Mononuclear cell (primary cell): Measurements from ENCODE around the gene NEDD4L. TPM values are rescaled to one million over a fixed set of nuclear protein-coding genes. Genes with fewer than 3 reads are reported as not detected.

Source experiments
- H3K27me3 ChIP-seq: 2 replicates; pipeline ENCODE4 v1.6.0; 2011; ENCODE audit warnings: low read length, control low read depth; ENCODE audit not compliant: insufficient read depth
- H3K4me1 ChIP-seq: 2 replicates; pipeline ENCODE4 v1.5.1; 2011; ENCODE audit warnings: mild to moderate bottlenecking, low read length, control low read depth; ENCODE audit not compliant: insufficient read depth
- H3K4me3 ChIP-seq: 2 replicates; pipeline ENCODE4 v1.5.1; 2011; ENCODE audit warnings: mild to moderate bottlenecking, low read length, moderate library complexity
- H3K9me3 ChIP-seq: 2 replicates; pipeline ENCODE4 v1.5.1; 2011; ENCODE audit warnings: low read depth, mild to moderate bottlenecking, control low read depth, low read length
- total RNA-seq: library from RNA; depleted of rRNA; stranded (reverse); fragments of >200 nt; gene quantifications from one replicate; pipeline ENCODE4 v1.2.3, GENCODE V29; 2012

The NEDD4L gene
- total RNA-seq, 1 donor, result 8.7 TPM

DNA sequence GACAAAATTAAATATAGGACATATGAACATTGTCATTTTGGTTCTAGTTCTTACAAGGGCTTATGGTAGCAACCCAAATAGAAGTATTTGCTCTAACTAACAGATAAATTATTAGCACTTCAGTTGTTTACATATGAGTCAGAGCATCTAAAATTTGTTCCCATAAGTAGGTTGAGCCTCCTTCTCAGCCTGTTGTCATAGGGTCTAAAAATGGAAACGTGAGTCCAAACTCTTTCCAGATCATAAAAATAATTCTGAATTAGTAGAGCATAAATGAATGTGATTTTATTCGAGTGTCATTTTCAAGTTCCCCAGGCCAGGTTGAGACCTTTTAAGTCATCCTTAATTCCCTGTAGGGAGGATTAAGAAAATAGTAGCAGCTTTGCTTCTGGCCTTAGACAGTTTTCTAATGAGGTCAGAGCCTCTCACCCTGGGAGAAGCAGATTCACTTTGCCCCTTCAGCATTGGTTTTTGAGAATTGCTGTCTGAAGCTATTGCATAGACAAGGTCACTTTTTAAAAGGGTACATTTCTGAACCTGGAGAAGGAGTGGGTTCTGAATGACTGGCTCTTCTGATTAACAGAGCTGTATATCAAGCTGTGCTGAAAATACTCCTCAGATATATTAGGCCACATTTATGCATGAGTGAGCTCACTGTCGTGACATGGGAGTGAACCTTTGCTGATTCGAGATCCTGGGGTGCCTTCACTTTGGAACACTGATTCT is 164.3 kb downstream of the NEDD4L start:
- Histone ChIP-seq H3K4me3 (no peak overlapping the region), H3K4me1 (peaks cover 3% of the 10 kb centered on the region), H3K9me3 (no peaks in the 10 kb centered on the region), H3K27me3 (peaks cover 14% of the 10 kb centered on the region)

- Histone ChIP-seq H3K27me3 (peaks cover 14% of the 10 kb centered on the region), H3K4me3 (no peak overlapping the region), H3K4me1 (peaks cover 12% of the 10 kb centered on the region), H3K9me3 (no peaks in the 10 kb centered on the region)
These were observed 165.3 kb downstream of the NEDD4L start for GRCh38 chr18:58209326-58209725.

GRCh38 chr18:58211510-58211909 is 167.5 kb downstream of the NEDD4L start:
- Histone ChIP-seq H3K27me3 (peaks cover 28% of the 10 kb centered on the region), H3K4me1 (peaks cover 16% of the 10 kb centered on the region), H3K9me3 (no peaks in the 10 kb centered on the region), H3K4me3 (no peak overlapping the region)

DNA sequence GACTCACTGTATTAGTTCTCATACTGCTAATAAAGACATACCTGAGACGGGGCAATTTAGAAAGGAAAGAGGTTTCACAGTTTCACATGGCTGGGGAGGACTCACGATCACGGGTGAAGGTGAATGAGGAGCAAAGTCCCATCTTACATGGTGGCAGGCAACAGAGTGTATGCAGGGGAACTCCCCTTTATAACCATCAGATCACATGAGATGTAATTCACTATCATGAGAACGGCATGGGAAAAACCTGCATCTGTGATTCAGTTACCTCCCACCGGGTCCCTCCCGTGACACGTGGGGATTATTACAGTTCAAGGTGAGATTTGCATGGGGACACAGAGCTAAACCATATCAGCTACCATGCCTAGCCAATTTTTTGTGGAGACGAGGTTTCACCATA is 168.2 kb downstream of the NEDD4L start:
- peaks cover 16% of the 10 kb centered on the region for H3K4me1 ChIP-seq
- H3K27me3 ChIP-seq, result peaks cover 33% of the 10 kb centered on the region
- no peak overlapping the region for H3K4me3 ChIP-seq
- no peaks in the 10 kb centered on the region for H3K9me3 ChIP-seq

DNA sequence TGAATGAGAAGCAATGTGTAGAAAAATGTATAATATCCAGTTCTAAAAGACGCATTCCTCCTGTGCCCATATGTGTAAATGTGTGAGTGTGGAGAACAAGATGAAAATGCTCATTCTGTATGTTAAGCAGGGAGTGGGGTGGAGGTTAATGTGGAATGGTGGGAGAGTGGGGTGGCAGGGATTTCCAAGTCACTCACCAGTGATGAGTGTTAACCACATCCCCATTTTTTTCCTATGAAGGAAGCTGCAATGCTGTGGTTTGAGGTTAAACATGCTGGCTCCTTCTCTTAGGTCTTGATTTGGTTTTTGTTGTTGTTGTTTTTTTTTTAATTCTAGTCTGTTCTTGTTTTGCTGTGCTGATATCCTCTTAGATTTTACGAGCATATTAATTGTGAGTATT is 169.4 kb downstream of the NEDD4L start:
- Histone ChIP-seq H3K4me3 (no peak overlapping the region), H3K4me1 (peaks cover 21% of the 10 kb centered on the region), H3K9me3 (no peaks in the 10 kb centered on the region), H3K27me3 (peaks cover 40% of the 10 kb centered on the region)

- Histone ChIP-seq H3K9me3 (no peaks in the 10 kb centered on the region), H3K4me3 (no peak overlapping the region), H3K27me3 (peaks cover 40% of the 10 kb centered on the region), H3K4me1 (peaks cover 23% of the 10 kb centered on the region)
These were observed 171.0 kb downstream of the NEDD4L start for GRCh38 chr18:58215011-58215410.

GRCh38 chr18:58216071-58216481 is 172.1 kb downstream of the NEDD4L start:
- Histone ChIP-seq H3K4me1 (peaks cover 23% of the 10 kb centered on the region), H3K4me3 (no peak overlapping the region), H3K27me3 (peaks cover 38% of the 10 kb centered on the region)

GRCh38 chr18:58217052-58217451 is 173.0 kb downstream of the NEDD4L start:
- Histone ChIP-seq H3K27me3 (peaks cover 35% of the 10 kb centered on the region), H3K4me3 (no peak overlapping the region), H3K9me3 (no peaks in the 10 kb centered on the region), H3K4me1 (peaks cover 23% of the 10 kb centered on the region)

More at GRCh38 chr18:58216071-58216481, 172.1 kb downstream of the NEDD4L start:
- no peaks in the 10 kb centered on the region for H3K9me3 ChIP-seq

- Histone ChIP-seq H3K4me3 (no peak overlapping the region), H3K27me3 (peaks cover 32% of the 10 kb centered on the region), H3K9me3 (no peaks in the 10 kb centered on the region), H3K4me1 (peaks cover 23% of the 10 kb centered on the region)
These were observed 174.1 kb downstream of the NEDD4L start for GRCh38 chr18:58218117-58218516.

DNA sequence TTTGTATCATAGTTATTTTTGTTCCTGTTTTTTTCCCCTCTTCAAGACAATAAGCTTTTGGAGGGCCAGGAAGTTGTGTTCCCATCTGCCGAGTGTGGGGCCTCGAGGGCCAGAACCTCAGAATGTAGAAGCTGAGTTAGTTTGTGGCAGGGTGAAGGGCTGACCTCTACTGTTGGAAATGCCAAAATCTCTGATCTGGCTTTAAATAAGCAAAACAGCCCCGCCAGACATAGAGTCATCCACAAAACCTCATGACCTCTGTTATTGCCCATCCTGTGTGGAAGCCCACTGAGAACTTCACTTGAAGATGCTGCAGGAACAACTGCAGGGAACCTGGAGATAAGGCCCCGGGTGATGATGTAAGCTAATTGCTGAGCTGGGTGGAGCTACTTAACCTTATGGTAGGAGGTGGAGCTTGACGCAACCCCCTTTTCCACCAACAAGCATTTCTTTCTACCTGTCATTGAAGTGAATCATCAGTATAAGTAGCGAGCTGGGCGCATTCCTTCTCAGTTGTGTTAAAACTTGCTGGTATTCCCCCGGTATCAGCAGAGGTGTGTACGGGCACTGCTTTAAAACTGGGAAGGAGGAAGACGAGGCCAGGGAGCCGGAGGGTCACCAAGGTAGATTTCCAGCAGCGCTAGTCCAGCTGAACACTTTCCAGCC is 177.2 kb downstream of the NEDD4L start:
- Histone ChIP-seq H3K27me3 (peaks cover 21% of the 10 kb centered on the region), H3K9me3 (no peaks in the 10 kb centered on the region), H3K4me3 (no peak overlapping the region), H3K4me1 (peaks cover 8% of the 10 kb centered on the region)

DNA sequence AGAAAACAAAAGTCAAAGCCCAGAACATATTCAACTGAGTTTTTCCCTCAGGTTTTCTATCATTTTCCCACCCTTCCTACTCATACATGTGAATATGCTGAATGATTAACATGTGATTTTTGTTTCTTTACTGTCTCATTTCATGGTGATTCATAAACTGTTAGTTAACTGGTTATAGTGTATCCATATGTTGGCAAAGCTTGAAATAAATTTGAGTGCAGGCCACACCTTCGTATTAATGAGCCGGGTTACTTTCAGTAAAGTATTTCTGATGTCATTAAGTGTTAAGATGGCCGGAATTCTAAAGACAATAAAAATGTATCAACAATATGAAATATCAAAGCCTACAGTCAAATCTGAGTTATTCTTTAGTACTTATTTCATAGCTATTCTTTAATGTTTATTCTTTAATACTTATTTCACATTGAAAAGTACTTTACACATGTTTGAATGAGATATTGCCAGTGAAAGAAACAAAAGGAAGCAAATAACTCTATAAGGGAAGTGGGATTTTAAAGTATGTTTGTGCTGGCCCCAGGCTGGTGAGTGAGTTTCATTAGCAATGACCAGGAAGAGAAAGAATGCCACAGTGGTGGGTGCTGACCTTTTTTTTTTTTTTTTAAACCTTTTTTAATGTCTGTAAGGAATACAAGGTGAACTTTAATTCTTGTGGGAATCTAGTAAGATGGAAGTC is 178.6 kb downstream of the NEDD4L start:
- Histone ChIP-seq H3K4me1 (peaks cover 7% of the 10 kb centered on the region), H3K9me3 (no peaks in the 10 kb centered on the region), H3K4me3 (no peak overlapping the region), H3K27me3 (peaks cover 13% of the 10 kb centered on the region)

DNA sequence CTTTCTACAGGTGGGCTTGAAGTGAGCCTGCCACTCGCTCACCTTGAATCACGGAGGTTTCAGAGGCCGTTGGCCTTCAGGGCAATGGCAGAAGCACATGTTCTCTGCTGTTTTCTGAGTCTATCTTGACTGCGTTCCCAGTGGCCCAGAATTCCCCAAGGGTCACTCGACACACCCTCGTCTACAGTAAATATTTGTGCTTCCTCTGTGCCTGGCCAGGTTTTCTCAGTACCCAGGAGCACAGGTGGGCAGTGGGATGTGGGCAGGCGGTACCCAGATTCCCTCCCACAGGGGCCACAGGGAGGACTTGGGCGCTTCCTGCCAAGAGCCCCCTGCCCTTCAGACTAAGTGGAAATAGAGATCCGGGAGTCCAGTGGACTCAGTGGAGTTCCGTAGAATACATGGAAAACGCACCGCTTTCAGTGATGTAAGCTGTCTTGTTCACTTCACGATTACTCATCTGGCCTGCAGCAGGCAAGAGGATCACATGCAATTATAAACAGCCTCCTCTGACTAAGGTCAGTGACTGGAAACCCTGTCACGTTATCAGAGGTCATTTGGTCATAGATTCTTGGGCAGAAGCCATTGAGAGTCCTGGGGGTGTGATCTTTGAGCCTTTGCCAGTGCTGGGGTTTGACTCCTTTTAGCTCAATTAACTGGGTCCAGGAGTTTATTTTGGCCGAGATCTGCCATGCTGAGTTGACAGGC is 179.8 kb downstream of the NEDD4L start:
- peaks cover 10% of the 10 kb centered on the region for H3K27me3 ChIP-seq
- H3K4me3 ChIP-seq, result no peak overlapping the region
- no peaks in the 10 kb centered on the region for H3K9me3 ChIP-seq
- H3K4me1 ChIP-seq, result no peaks in the 10 kb centered on the region

GRCh38 chr18:58224425-58224750 is 180.4 kb downstream of the NEDD4L start:
- Histone ChIP-seq H3K4me3 (no peak overlapping the region), H3K9me3 (no peaks in the 10 kb centered on the region), H3K4me1 (no peaks in the 10 kb centered on the region), H3K27me3 (peaks cover 10% of the 10 kb centered on the region)

GRCh38 chr18:58225101-58225500 is 181.1 kb downstream of the NEDD4L start:
- no peaks in the 10 kb centered on the region for H3K9me3 ChIP-seq
- no peak overlapping the region for H3K4me3 ChIP-seq
- H3K4me1 ChIP-seq, result no peaks in the 10 kb centered on the region

DNA sequence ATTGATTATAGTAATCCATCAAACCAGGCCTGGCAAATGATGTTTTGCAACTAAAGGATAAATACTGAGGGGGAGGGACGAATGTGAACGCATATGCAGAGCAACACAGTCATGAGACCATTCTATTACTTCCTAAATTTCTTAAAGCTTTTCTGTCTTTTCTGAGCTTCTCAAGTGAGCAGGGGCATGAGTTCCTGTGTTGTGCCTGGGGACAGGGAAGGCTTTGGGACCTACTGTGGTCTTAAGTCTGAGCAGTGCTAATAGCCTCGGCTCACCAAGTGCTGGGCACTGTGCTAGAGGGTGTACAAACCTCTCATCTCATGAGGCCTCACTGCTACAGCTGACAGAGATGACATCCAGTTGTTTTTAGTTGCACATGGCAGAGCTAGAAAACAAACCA is 182.4 kb downstream of the NEDD4L start:
- H3K4me3 ChIP-seq, result no peak overlapping the region
- peaks cover 7% of the 10 kb centered on the region for H3K27me3 ChIP-seq
- H3K4me1 ChIP-seq, result no peaks in the 10 kb centered on the region
- H3K9me3 ChIP-seq, result no peaks in the 10 kb centered on the region

More at GRCh38 chr18:58225101-58225500, 181.1 kb downstream of the NEDD4L start:
- peaks cover 10% of the 10 kb centered on the region for H3K27me3 ChIP-seq
